ENCODE measurements around the gene CCNT2. TPM values are rescaled to one million over a fixed set of nuclear protein-coding genes. Genes with fewer than 3 reads are reported as not detected.
A peak's percentile ranks its signal among the peaks of the same experiment; 100 is the strongest.

CCNT2 gene
- total and polyA plus RNA-seq, 4 donors, result 6.0 to 33.0 (median 14.9) TPM

GRCh38 chr2:134934150-134934549, 15.5 kb downstream of the CCNT2 start (continued):
- no peak for TF ChIP-seq ATF3 (IDR thresholded peaks at IDR 0.05)

- Histone ChIP-seq H3K4me1 (ENCODE audit: control insufficient read depth in 4 of 4, insufficient read depth in 4 of 4, low read length in 3 of 4) (peaks cover 10 to 55% (median 44%) of the 10 kb centered on the region in 4 donors), H3K4me3 (ENCODE audit: low read depth in 1 of 3, low read length in 3 of 3) (no peak overlapping the region), H3K27me3 (ENCODE audit: control insufficient read depth in 4 of 4, insufficient read depth in 4 of 4, low read length in 3 of 4) (no peaks in the 10 kb centered on the region), H3K27ac (ENCODE audit: low read depth in 1 of 2, low read length in 2 of 2) (peak overlapping the region; percentile 71 to 77), H3K9ac (ENCODE audit: low read depth in 1 of 2, low read length in 2 of 2) (no peak overlapping the region), H3K36me3 (ENCODE audit: control insufficient read depth in 4 of 4, insufficient read depth in 3 of 4, low read depth in 1 of 4, low read length in 3 of 4) (peaks cover 5 to 10% (median 6%) of the 10 kb centered on the region in 4 donors), H3K9me3 (ENCODE audit: control insufficient read depth in 4 of 4, low read length in 3 of 4) (no peaks in the 10 kb centered on the region)
- TF ChIP-seq, protein P1, sequence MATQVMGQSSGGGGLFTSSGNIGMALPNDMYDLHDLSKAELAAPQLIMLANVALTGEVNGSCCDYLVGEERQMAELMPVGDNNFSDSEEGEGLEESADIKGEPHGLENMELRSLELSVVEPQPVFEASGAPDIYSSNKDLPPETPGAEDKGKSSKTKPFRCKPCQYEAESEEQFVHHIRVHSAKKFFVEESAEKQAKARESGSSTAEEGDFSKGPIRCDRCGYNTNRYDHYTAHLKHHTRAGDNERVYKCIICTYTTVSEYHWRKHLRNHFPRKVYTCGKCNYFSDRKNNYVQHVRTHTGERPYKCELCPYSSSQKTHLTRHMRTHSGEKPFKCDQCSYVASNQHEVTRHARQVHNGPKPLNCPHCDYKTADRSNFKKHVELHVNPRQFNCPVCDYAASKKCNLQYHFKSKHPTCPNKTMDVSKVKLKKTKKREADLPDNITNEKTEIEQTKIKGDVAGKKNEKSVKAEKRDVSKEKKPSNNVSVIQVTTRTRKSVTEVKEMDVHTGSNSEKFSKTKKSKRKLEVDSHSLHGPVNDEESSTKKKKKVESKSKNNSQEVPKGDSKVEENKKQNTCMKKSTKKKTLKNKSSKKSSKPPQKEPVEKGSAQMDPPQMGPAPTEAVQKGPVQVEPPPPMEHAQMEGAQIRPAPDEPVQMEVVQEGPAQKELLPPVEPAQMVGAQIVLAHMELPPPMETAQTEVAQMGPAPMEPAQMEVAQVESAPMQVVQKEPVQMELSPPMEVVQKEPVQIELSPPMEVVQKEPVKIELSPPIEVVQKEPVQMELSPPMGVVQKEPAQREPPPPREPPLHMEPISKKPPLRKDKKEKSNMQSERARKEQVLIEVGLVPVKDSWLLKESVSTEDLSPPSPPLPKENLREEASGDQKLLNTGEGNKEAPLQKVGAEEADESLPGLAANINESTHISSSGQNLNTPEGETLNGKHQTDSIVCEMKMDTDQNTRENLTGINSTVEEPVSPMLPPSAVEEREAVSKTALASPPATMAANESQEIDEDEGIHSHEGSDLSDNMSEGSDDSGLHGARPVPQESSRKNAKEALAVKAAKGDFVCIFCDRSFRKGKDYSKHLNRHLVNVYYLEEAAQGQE (IDR thresholded peaks at IDR 0.05), result no peak
- TF ChIP-seq RAD21 (IDR thresholded peaks at IDR 0.05) (no peak), HNF4A (conservative IDR thresholded peaks at IDR 0.05) (peak; percentile 50 to 56), TAF1 (conservative IDR thresholded peaks at IDR 0.05) (peak; percentile 9), MAX (IDR thresholded peaks at IDR 0.05) (no peak), EGR1 (IDR thresholded peaks at IDR 0.05; ENCODE audit: low read depth in 2 of 2) (no peak), GABPA (IDR thresholded peaks at IDR 0.05 in 1 of 2, conservative IDR thresholded peaks at IDR 0.05 in 1 of 2) (peak; percentile 31 to 63), NR2F2 (IDR thresholded peaks at IDR 0.05) (peak; percentile 64), ATF3 (IDR thresholded peaks at IDR 0.05) (no peak), SP1 (IDR thresholded peaks at IDR 0.05) (peak; percentile 34), FOXA1 (IDR thresholded peaks at IDR 0.05) (no peak), RXRA (IDR thresholded peaks at IDR 0.05) (peak in 1 of 2 donors; percentile 24), HNF4G (IDR thresholded peaks at IDR 0.05) (peak; percentile 38), FOXA2 (IDR thresholded peaks at IDR 0.05) (no peak), YY1 (IDR thresholded peaks at IDR 0.05) (no peak), JUND (IDR thresholded peaks at IDR 0.05) (peak in 1 of 2 donors; percentile 34)
- TF ChIP-seq, protein P2, sequence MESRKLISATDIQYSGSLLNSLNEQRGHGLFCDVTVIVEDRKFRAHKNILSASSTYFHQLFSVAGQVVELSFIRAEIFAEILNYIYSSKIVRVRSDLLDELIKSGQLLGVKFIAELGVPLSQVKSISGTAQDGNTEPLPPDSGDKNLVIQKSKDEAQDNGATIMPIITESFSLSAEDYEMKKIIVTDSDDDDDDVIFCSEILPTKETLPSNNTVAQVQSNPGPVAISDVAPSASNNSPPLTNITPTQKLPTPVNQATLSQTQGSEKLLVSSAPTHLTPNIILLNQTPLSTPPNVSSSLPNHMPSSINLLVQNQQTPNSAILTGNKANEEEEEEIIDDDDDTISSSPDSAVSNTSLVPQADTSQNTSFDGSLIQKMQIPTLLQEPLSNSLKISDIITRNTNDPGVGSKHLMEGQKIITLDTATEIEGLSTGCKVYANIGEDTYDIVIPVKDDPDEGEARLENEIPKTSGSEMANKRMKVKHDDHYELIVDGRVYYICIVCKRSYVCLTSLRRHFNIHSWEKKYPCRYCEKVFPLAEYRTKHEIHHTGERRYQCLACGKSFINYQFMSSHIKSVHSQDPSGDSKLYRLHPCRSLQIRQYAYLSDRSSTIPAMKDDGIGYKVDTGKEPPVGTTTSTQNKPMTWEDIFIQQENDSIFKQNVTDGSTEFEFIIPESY (IDR thresholded peaks at IDR 0.05), result no peak
- TF ChIP-seq, protein P3, sequence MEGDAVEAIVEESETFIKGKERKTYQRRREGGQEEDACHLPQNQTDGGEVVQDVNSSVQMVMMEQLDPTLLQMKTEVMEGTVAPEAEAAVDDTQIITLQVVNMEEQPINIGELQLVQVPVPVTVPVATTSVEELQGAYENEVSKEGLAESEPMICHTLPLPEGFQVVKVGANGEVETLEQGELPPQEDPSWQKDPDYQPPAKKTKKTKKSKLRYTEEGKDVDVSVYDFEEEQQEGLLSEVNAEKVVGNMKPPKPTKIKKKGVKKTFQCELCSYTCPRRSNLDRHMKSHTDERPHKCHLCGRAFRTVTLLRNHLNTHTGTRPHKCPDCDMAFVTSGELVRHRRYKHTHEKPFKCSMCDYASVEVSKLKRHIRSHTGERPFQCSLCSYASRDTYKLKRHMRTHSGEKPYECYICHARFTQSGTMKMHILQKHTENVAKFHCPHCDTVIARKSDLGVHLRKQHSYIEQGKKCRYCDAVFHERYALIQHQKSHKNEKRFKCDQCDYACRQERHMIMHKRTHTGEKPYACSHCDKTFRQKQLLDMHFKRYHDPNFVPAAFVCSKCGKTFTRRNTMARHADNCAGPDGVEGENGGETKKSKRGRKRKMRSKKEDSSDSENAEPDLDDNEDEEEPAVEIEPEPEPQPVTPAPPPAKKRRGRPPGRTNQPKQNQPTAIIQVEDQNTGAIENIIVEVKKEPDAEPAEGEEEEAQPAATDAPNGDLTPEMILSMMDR (IDR thresholded peaks at IDR 0.05; ENCODE audit: low read depth, low read length, missing input control), result no peak
- 3% methylated on average over 1 of the region's 1 CpG for WGBS
- DNase-seq (ENCODE audit: low spot score), result no peak
Measured at GRCh38 chr2:134934641-134935040, 16.0 kb downstream of the CCNT2 start.

All from liver (tissue), 9 donors.